ENCODE measurements around the gene RAB12. TPM values are rescaled to one million over a fixed set of nuclear protein-coding genes. Genes with fewer than 3 reads are reported as not detected.

The RAB12 gene
- total and polyA plus RNA-seq, 4 donors = 44.9 to 85.2 (median 62.4) TPM

GRCh38 chr18:8595445-8595844 is 13.8 kb upstream of the RAB12 start:
- 93% methylated on average over 4 of the region's 6 CpGs for WGBS (ENCODE audit: insufficient coverage)
- H3K4me1 ChIP-seq (ENCODE audit: control insufficient read depth, insufficient read depth, low read length) = no peaks in the 10 kb centered on the region
- no peak overlapping the region for H3K27ac ChIP-seq (ENCODE audit: low read depth, low read length)
- H3K36me3 ChIP-seq (ENCODE audit: control insufficient read depth, insufficient read depth, low read length) = no peaks in the 10 kb centered on the region
- no peak for DNase-seq (ENCODE audit: low read depth in 4 of 6, low spot score in 6 of 6)
- no peaks in the 10 kb centered on the region for H3K27me3 ChIP-seq (ENCODE audit: control insufficient read depth, insufficient read depth, low read length)
- H3K9me3 ChIP-seq (ENCODE audit: control insufficient read depth, insufficient read depth, low read length) = no peaks in the 10 kb centered on the region
- H3K4me3 ChIP-seq (ENCODE audit: low read depth, low read length) = no peak overlapping the region

- H3K27me3 ChIP-seq (ENCODE audit: control insufficient read depth, insufficient read depth, low read length) = no peaks in the 10 kb centered on the region
- 70% methylated on average over 4 of the region's 6 CpGs for WGBS (ENCODE audit: insufficient coverage)
- no peaks in the 10 kb centered on the region for H3K4me1 ChIP-seq (ENCODE audit: control insufficient read depth, insufficient read depth, low read length)
- H3K36me3 ChIP-seq (ENCODE audit: control insufficient read depth, insufficient read depth, low read length) = no peaks in the 10 kb centered on the region
- H3K9me3 ChIP-seq (ENCODE audit: control insufficient read depth, insufficient read depth, low read length) = no peaks in the 10 kb centered on the region
- H3K4me3 ChIP-seq (ENCODE audit: low read depth, low read length) = no peak overlapping the region
- H3K27ac ChIP-seq (ENCODE audit: low read depth, low read length) = no peak overlapping the region
- no peak for DNase-seq (ENCODE audit: low read depth in 4 of 6, low spot score in 6 of 6)
These were observed 7.8 kb upstream of the RAB12 start for GRCh38 chr18:8601277-8602032.

- no peaks in the 10 kb centered on the region for H3K36me3 ChIP-seq (ENCODE audit: control insufficient read depth, insufficient read depth, low read length)
- H3K4me3 ChIP-seq (ENCODE audit: low read depth, low read length) = no peak overlapping the region
- H3K27ac ChIP-seq (ENCODE audit: low read depth, low read length) = no peak overlapping the region
- H3K4me1 ChIP-seq (ENCODE audit: control insufficient read depth, insufficient read depth, low read length) = no peaks in the 10 kb centered on the region
- H3K9me3 ChIP-seq (ENCODE audit: control insufficient read depth, insufficient read depth, low read length) = no peaks in the 10 kb centered on the region
- 97% methylated on average over 3 of the region's 4 CpGs for whole genome bisulfite sequencing (ENCODE audit: insufficient coverage)
- H3K27me3 ChIP-seq (ENCODE audit: control insufficient read depth, insufficient read depth, low read length) = no peaks in the 10 kb centered on the region
- no peak for DNase-seq (ENCODE audit: low read depth in 4 of 6, low spot score in 6 of 6)
These were observed 7.2 kb upstream of the RAB12 start for GRCh38 chr18:8602040-8602439.

GRCh38 chr18:8602557-8602956 is 6.7 kb upstream of the RAB12 start:
- Histone ChIP-seq H3K4me3 (ENCODE audit: low read depth, low read length) (no peak overlapping the region), H3K27ac (ENCODE audit: low read depth, low read length) (no peak overlapping the region), H3K4me1 (ENCODE audit: control insufficient read depth, insufficient read depth, low read length) (no peaks in the 10 kb centered on the region), H3K27me3 (ENCODE audit: control insufficient read depth, insufficient read depth, low read length) (no peaks in the 10 kb centered on the region), H3K36me3 (ENCODE audit: control insufficient read depth, insufficient read depth, low read length) (no peaks in the 10 kb centered on the region), H3K9me3 (ENCODE audit: control insufficient read depth, insufficient read depth, low read length) (no peaks in the 10 kb centered on the region)
- no peak for DNase-seq (ENCODE audit: low read depth in 4 of 6, low spot score in 6 of 6)
- WGBS (ENCODE audit: insufficient coverage) = no CpG with 5 or more reads among the region's 2 CpGs

GRCh38 chr18:8603663-8604520 is 5.3 kb upstream of the RAB12 start:
- H3K4me3 ChIP-seq (ENCODE audit: low read depth, low read length) = no peak overlapping the region
- peaks cover 4% of the 10 kb centered on the region for H3K4me1 ChIP-seq (ENCODE audit: control insufficient read depth, insufficient read depth, low read length)
- no peaks in the 10 kb centered on the region for H3K36me3 ChIP-seq (ENCODE audit: control insufficient read depth, insufficient read depth, low read length)
- DNase-seq (ENCODE audit: low read depth in 4 of 6, low spot score in 6 of 6) = no peak
- peaks cover 10% of the 10 kb centered on the region for H3K27me3 ChIP-seq (ENCODE audit: control insufficient read depth, insufficient read depth, low read length)
- no peaks in the 10 kb centered on the region for H3K9me3 ChIP-seq (ENCODE audit: control insufficient read depth, insufficient read depth, low read length)
- H3K27ac ChIP-seq (ENCODE audit: low read depth, low read length) = no peak overlapping the region
- 58% methylated on average over 9 of the region's 14 CpGs for WGBS (ENCODE audit: insufficient coverage)

- Histone ChIP-seq H3K4me3 (ENCODE audit: low read depth, low read length) (no peak overlapping the region), H3K9me3 (ENCODE audit: control insufficient read depth, insufficient read depth, low read length) (no peaks in the 10 kb centered on the region), H3K4me1 (ENCODE audit: control insufficient read depth, insufficient read depth, low read length) (peaks cover 15% of the 10 kb centered on the region), H3K36me3 (ENCODE audit: control insufficient read depth, insufficient read depth, low read length) (no peaks in the 10 kb centered on the region), H3K27ac (ENCODE audit: low read depth, low read length) (no peak overlapping the region), H3K27me3 (ENCODE audit: control insufficient read depth, insufficient read depth, low read length) (peaks cover 10% of the 10 kb centered on the region)
- WGBS (ENCODE audit: insufficient coverage) = no CpG with 5 or more reads among the region's 8 CpGs
- DNase-seq (ENCODE audit: low read depth in 4 of 6, low spot score in 6 of 6) = no peak
These were observed 3.3 kb upstream of the RAB12 start for GRCh38 chr18:8605974-8606373.

GRCh38 chr18:8607776-8608742 is 1.2 kb upstream of the RAB12 start:
- Histone ChIP-seq H3K27me3 (ENCODE audit: control insufficient read depth, insufficient read depth, low read length) (peaks cover 10% of the 10 kb centered on the region), H3K4me3 (ENCODE audit: low read depth, low read length) (peak overlapping the region; percentile 58), H3K36me3 (ENCODE audit: control insufficient read depth, insufficient read depth, low read length) (no peaks in the 10 kb centered on the region), H3K4me1 (ENCODE audit: control insufficient read depth, insufficient read depth, low read length) (peaks cover 29% of the 10 kb centered on the region), H3K27ac (ENCODE audit: low read depth, low read length) (peak overlapping the region; percentile 61), H3K9me3 (ENCODE audit: control insufficient read depth, insufficient read depth, low read length) (no peaks in the 10 kb centered on the region)
- 73% methylated on average over 11 of the region's 18 CpGs for WGBS (ENCODE audit: insufficient coverage)
- DNase-seq (ENCODE audit: low read depth in 4 of 6, low spot score in 6 of 6) = peak in 1 of 6 donors; percentile 56

GRCh38 chr18:8609659-8610458 is 622 bp downstream of the RAB12 start:
- Histone ChIP-seq H3K27ac (ENCODE audit: low read depth, low read length) (no peak overlapping the region), H3K4me1 (ENCODE audit: control insufficient read depth, insufficient read depth, low read length) (peaks cover 33% of the 10 kb centered on the region)
- WGBS (ENCODE audit: insufficient coverage) = under 1% methylated on average over 77 of the region's 78 CpGs

More at GRCh38 chr18:8609659-8610458, 622 bp downstream of the RAB12 start:
- Histone ChIP-seq H3K9me3 (ENCODE audit: control insufficient read depth, insufficient read depth, low read length) (no peaks in the 10 kb centered on the region), H3K27me3 (ENCODE audit: control insufficient read depth, insufficient read depth, low read length) (peaks cover 10% of the 10 kb centered on the region), H3K4me3 (ENCODE audit: low read depth, low read length) (peak overlapping the region; percentile 74), H3K36me3 (ENCODE audit: control insufficient read depth, insufficient read depth, low read length) (no peaks in the 10 kb centered on the region)
- DNase-seq (ENCODE audit: low read depth in 4 of 6, low spot score in 6 of 6) = peak in 2 of 6 donors; percentile 43 to 51
